GM19438 (cell line): ENCODE measurements around the gene HSPB1.
A peak's percentile ranks its signal among the peaks of the same experiment; 100 is the strongest.
"Not testable (repeated sequence)": the region's sequence is repeated elsewhere in the genome, so short reads cannot be mapped to it uniquely, and the experiment has no call there.

Experiments
- ATAC-seq: cut with Tn5 transposase; IDR thresholded peaks from one replicate; pipeline ENCODE4 v1.9.1; 2021; ENCODE audit warnings: low read depth; ENCODE audit not compliant: unreplicated experiment

The HSPB1 gene

DNA sequence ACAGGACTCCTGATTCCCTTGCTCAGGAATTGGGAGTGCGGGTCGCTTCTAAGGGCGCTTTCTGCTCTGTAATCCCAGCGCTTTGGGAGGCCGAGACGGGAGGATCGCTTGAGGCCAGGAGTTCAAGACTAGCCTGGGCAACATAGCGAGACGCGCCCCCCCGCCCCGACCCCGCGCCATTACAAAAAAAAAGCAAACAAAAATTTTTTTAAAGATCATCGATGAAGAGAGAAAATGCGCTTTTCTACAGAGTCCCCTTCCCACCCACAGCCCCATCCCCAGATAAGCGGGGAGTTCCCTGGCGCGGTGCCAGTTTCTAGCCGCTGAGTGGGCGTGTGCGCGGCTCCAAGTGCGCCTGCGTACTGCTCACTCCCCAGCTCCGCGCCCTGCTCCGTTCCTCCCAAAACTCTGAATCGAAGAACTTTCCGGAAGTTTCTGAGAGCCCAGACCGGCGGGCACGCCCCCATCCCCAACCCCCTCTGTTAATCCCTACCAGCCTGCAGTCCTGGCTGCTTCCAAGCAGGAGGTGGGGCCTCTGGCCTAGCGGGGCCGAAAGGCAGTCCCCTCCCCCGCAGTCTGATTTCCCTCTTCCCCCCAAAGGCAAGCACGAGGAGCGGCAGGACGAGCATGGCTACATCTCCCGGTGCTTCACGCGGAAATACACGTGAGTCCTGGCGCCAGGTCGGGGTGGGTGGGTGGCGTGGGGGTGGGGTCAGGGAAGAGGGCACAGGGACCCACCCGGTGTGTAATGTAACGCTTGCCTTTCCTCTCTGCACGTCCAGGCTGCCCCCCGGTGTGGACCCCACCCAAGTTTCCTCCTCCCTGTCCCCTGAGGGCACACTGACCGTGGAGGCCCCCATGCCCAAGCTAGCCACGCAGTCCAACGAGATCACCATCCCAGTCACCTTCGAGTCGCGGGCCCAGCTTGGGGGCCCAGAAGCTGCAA is 1.0 kb downstream of the HSPB1 start:
- peak; percentile 45 for ATAC-seq

DNA sequence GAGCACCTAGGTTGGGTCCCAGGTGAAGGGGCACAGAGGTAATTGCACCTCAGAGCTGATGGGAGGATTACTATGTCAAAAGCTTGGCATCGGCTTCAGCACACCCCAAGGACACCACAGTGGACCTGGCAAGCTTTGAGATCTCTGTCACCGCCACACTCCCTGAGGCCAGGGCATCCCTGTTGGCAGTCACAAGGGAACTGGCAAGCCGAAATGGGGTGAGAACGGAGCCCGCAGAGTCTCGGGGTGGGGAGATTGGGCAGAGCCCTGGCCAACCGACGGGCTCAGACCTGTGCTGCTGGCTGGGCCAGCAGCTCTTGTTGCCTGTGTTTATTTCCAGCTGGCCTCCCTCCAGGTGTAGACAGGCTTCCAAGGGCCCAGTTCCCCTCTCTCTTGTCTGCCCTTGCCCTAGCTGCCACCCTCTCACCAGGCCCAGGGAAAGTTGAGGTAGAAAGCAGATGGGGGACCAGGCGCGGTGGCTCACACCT is 2.5 kb downstream of the HSPB1 start:
- ATAC-seq: no peak

GRCh38 chr7:76308874-76309273 is 6.4 kb downstream of the HSPB1 start:
- not testable (repeated sequence) for ATAC-seq

DNA sequence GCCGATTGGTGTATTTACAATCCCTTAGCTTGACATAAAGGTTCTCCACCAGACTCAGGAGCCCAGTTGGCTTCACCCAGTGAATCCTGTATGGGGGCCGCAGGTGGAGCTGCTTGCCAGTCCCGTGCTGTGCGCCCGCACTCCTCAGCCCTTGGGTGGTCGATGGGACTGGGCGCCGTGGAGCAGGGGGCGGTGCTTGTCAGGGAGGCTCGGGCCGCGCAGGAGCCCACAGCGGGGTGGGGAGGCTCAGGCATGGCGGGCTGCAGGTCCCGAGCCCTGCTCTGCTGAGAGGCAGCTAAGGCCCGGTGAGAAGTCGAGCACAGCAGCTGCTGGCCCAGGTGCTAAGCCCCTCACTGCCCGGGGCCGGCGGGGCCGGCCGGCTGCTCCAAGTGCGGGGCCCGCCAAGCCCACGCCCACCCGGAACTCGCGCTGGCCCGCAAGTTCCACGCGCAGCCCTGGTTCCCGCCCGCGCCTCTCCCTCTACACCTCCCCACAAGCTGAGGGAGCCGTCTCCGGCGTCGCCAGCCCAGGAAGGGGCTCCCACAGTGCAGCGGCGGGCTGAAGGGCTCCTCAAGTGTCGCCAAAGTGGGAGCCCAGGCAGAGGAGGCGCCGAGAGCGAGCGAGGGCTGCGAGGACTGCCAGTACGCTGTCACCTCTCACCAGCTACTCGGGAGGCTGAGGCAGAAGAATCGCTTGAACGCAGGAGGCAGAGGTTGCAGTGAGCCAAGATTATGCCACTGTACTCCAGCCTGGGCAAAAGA is 7.0 kb downstream of the HSPB1 start:
- not testable (repeated sequence) for ATAC-seq

DNA sequence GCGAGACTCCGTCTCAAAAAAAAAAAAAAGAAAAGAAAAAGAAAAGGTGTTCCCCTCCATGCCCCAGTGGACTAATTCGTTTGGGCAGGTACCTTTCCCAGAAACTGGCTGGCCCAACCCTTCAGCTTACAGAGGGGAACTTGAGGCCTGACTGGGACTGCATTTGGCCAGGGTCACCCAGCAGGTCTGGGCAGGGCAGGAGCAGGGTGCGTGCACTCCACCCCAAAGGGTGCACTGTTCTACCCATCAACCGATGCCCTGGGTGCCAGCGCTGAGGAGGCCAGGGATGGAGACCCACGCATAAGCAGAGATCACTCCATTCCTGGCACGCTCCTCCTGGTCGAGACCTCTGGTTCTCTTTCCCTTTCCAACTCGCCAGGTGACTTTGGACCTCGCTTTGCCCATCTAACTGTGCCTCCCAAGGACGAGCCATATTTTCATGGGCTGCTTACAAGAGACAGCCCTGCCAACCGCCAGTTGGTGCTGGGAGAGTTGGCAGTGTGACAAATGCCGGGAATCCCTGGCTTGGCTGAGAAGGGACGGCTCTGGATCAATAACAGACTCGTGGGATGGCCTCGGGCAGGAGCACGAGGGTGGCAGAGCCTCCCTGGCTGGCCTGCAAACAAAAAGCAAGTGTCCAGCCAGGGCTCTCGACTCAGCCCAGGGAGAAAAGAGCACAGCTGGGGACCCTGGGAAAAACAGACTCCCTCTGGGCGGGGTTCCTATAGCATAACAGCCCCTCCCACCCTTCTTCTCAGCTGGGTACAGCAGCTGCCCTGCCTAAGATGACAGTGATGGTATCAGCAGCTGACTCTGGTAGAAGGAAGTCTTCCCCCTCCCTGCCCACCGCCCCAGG is 7.9 kb downstream of the HSPB1 start:
- no peak for ATAC-seq

DNA sequence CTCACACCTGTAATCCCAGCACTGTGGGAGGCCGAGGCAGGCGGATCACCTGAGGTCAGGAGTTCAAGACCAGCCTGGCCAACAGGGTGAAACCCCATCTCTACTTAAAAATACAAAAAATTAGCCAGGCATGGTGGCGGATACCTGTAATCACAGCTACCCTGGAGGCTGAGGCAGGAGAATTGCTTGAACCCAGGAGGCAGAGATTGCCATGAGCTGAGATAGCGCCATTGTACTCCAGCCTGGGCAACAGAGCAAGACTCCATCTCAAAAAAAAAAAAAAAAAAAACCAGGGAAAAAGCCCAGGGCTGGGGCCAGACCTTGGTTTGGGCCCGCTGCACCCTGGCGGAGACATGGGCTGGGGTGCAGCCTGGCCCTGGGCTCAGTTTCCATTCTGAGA is 9.4 kb downstream of the HSPB1 start:
- not testable (repeated sequence) for ATAC-seq

DNA sequence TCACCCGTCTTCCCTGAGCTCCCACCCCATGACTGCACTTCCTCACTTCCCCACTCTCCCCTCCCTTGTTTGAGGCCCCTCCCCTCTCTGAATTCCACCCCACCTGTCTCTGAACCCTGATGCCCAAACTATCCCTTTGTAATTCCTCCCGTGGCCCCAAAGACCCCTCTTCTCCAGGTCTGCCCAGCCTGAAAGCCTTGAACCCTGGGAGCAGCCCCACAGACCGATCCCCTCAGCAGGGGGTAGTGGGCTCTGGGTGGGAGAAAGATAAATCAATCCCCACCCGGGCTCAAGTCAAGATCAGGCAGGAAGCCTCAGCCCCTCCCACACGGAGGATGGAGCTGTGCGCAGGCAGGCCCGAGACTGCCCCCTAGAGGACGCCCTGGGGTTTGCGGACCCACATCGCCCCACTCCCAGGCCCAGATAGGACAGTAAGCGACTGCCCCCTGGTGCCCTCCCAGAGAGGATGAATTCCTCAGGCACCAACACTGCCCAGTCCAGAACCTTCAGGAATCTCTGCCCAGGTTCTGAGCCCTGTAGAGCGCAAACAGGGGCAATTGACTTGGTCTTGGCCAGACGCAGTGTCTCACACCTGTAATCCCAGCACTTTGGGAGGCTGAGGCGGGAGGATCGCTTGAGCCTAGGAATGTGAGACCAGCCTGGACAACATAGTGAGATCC is 11.7 kb downstream of the HSPB1 start:
- ATAC-seq: peak; percentile 33

- not testable (repeated sequence) for ATAC-seq
Measured at GRCh38 chr7:76314740-76315139, 12.3 kb downstream of the HSPB1 start.

GRCh38 chr7:76315364-76315763 is 12.9 kb downstream of the HSPB1 start:
- ATAC-seq: no peak

DNA sequence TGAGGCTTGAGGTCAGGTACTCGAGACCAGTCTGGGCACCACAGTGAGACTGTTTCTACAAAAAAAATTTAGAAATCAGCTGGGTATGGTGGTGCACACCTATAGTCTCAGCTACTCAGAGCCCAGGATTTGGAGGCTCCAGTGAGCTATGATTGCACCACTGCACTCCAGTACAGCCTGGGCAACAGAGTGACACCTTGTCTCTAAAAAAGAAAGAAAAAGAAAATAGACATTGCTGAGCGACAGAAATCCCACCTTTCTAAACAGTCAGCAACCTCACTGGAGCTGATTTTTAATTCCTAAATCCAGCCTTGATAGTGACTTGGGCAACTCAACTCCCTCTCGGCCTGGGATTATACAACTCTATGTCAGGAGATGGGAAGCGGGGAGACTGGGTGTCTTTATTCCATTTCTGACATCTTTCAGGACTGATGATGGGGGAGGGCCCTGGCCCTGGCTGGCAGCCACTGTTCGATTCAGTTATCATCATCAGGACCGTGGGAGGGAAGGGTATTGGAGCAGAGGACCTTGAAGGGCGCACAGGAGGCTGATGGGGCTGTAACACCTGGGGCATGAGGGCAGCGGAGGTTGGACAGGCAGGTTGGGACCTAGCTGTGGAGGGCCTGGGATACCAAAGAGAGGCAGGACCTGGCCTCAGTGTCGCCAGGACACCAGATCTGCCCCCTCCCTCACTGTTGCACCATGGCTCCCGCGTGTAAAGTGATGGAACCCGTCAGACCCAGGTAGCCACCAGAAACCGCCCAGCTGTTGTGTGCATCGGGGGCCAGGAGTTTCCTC is 14.7 kb downstream of the HSPB1 start:
- ATAC-seq: no peak

- peak; percentile 87 for ATAC-seq
Measured at GRCh38 chr7:76317782-76318487, 15.5 kb downstream of the HSPB1 start.

DNA sequence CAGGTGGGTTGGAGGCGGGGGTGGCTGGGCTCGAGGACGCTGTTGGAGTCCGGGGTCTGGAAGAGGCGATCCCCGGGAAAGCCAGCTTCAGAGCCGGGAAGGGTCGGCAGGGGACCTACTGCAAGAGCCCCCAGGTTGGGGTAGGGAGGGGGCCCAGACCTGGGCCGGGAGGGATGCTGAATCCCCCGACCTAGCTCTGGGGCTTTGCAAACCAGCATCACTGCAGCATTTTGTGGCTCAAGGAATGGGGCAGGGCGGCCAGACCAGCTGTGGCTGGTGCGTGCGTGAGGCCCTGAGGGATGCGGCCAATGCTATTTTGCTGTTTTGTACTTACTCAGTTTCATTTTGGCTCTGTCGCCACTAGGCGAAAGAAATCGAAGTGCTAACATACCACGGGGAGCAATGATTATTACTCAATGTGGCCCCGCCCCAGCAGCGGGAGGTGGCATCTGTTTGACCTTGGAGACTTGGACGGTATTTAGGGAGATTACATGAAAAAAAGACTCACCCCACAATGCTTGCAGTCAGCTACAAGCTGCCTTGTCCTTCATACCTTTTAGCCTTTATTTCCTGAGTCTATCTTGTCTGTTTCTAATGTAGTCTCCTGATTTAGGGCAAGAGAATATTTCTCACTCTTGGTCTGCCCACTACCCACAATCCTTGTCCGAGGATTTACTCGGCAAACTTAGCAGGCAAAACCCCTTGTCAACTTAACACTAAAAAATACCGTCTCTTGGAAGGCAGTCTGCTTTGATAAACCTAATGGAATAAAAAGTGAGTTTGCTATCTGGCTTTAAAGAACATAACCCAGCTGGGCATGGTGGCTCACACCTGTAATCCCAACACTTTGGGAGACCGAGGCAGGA is 16.2 kb downstream of the HSPB1 start:
- peak; percentile 51 for ATAC-seq

GRCh38 chr7:76325092-76325491 is 22.6 kb downstream of the HSPB1 start:
- no peak for ATAC-seq

- ATAC-seq: no peak
Measured at GRCh38 chr7:76325811-76326210, 23.3 kb downstream of the HSPB1 start.

GRCh38 chr7:76326646-76327233 is 24.3 kb downstream of the HSPB1 start:
- no peak for ATAC-seq

GRCh38 chr7:76327610-76328009 is 25.1 kb downstream of the HSPB1 start:
- no peak for ATAC-seq

GRCh38 chr7:76328389-76328788 is 25.9 kb downstream of the HSPB1 start:
- ATAC-seq: no peak
